ENCODE results near the gene RAD54L. TPM values are rescaled to one million over a fixed set of nuclear protein-coding genes. Genes with fewer than 3 reads are reported as not detected.

The RAD54L gene
- total and polyA plus RNA-seq, 2 donors (not counting 1 experiment from before 2014, with no cell fraction given), result 0.57 to 1.1 TPM

DNA sequence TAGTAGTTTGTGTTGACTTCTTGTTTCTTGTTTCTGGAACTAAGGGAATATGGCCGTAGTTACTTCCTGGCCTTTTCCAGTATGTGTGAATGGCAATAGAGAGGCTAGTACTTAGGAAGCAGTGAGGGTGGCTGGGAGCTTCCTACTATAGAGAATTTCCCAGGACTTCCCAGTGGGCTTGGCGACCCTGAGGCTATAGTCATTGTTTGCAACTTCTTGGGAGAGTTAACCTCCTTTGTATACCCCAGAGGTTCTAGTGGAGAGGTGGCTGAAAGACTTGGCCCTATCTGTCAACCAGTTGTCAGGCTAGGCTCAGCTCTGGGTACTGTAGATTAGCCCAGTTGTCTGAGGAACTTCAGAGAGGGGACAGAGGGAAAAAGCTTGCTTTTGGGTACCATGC is 15.6 kb downstream of the RAD54L start:
- Histone ChIP-seq H3K9me3 (ENCODE audit: control extremely low read depth in 1 of 3, control insufficient read depth in 2 of 3, insufficient read depth in 1 of 3, low read length in 2 of 3) (no peaks in the 10 kb centered on the region), H4K20me1 (ENCODE audit: control insufficient read depth, insufficient read depth, low read length, poor library complexity, severe bottlenecking) (no peaks in the 10 kb centered on the region), H3K27me3 (replicated peaks in 1 of 4; ENCODE audit: control extremely low read depth in 1 of 4, control insufficient read depth in 3 of 4, insufficient read depth in 4 of 4, low read length in 3 of 4) (no peaks in the 10 kb centered on the region), H3K4me3 (ENCODE audit: control extremely low read depth in 1 of 5, extremely low read depth in 1 of 5, insufficient read depth in 1 of 5, low read depth in 2 of 5, low read length in 4 of 5) (no peak overlapping the region), H2AFZ (ENCODE audit: insufficient read depth, low read depth, low read length, poor library complexity, severe bottlenecking) (no peak overlapping the region), H3K79me2 (ENCODE audit: control insufficient read depth, insufficient read depth, low read length) (no peaks in the 10 kb centered on the region), H3K4me1 (ENCODE audit: control insufficient read depth in 2 of 2, insufficient read depth in 2 of 2, low read length in 2 of 2) (no peaks in the 10 kb centered on the region), H3K36me3 (replicated peaks in 1 of 2; ENCODE audit: control extremely low read depth in 1 of 2, control insufficient read depth in 1 of 2, extremely low read depth in 1 of 2, insufficient read depth in 2 of 2, low read length in 1 of 2) (peaks cover 0 to 2% of the 10 kb centered on the region in 2 experiments), H3K4me2 (replicated peaks; ENCODE audit: low read depth, low read length, poor library complexity, severe bottlenecking) (no peak overlapping the region), H3K9ac (ENCODE audit: low read length) (no peak overlapping the region), H3K27ac (ENCODE audit: low read length in 2 of 2) (no peak overlapping the region)
- no peak for ATAC-seq (ENCODE audit: low read depth)
- DNase-seq, result no peak
- H3K27me3 Mint-ChIP-seq, result no peaks in the 10 kb centered on the region
- ChIA-PET CTCF (interaction anchor here (1.1 to 1.9 kb wide), 2 partner anchors 18 to 40 kb away, joined by 3 to 4 read pairs; no protein-coding TSS in a partner anchor), POLR2A (no interaction called here)
- TF ChIP-seq EZH2 (IDR thresholded peaks at IDR 0.05; ENCODE audit: borderline replicate concordance, insufficient read depth, low read depth, low read length, poor library complexity, severe bottlenecking) (no peak), CTCF (IDR thresholded peaks at IDR 0.05) (no peak)
- H3K4me3 Mint-ChIP-seq, result no peak overlapping the region
- no CpG with 5 or more reads among the region's 2 CpGs for WGBS (ENCODE audit: insufficient coverage)
- no peaks in the 10 kb centered on the region for H3K9me3 Mint-ChIP-seq (ENCODE audit: insufficient read depth)
- intact Hi-C loops (cut with micrococcal nuclease), result no loop called here
- H3K4me1 Mint-ChIP-seq, result no peaks in the 10 kb centered on the region
- H3K27ac Mint-ChIP-seq, result no peak overlapping the region

DNA sequence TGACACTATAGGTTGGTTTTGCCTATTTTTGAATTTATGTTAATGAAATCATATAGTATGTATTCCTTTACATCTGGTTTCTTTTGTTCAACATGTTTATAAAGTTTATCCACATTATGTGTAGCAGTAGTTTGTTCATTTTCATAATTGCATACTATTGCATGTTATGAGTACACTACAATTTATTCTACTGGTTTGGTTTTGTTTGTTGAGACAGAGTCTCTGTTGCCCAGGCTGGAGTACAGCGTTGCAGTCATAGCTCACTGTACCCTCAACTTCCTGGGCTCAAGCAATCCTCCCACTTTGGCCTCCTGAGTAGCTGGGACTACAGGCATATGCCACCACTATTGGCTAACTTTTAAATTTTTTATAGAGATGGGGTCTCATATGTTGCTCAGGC is 21.0 kb downstream of the RAD54L start:
- Histone ChIP-seq H2AFZ (ENCODE audit: insufficient read depth, low read depth, low read length, poor library complexity, severe bottlenecking) (no peak overlapping the region), H3K4me1 (ENCODE audit: control insufficient read depth in 2 of 2, insufficient read depth in 2 of 2, low read length in 2 of 2) (no peaks in the 10 kb centered on the region), H3K27ac (ENCODE audit: low read length in 2 of 2) (no peak overlapping the region), H4K20me1 (ENCODE audit: control insufficient read depth, insufficient read depth, low read length, poor library complexity, severe bottlenecking) (no peaks in the 10 kb centered on the region), H3K27me3 (replicated peaks in 1 of 4; ENCODE audit: control extremely low read depth in 1 of 4, control insufficient read depth in 3 of 4, insufficient read depth in 4 of 4, low read length in 3 of 4) (no peaks in the 10 kb centered on the region), H3K79me2 (ENCODE audit: control insufficient read depth, insufficient read depth, low read length) (no peaks in the 10 kb centered on the region), H3K36me3 (replicated peaks in 1 of 2; ENCODE audit: control extremely low read depth in 1 of 2, control insufficient read depth in 1 of 2, extremely low read depth in 1 of 2, insufficient read depth in 2 of 2, low read length in 1 of 2) (peaks cover 0 to 2% of the 10 kb centered on the region in 2 experiments), H3K4me3 (ENCODE audit: control extremely low read depth in 1 of 5, extremely low read depth in 1 of 5, insufficient read depth in 1 of 5, low read depth in 2 of 5, low read length in 4 of 5) (no peak overlapping the region), H3K9ac (ENCODE audit: low read length) (no peak overlapping the region), H3K4me2 (replicated peaks; ENCODE audit: low read depth, low read length, poor library complexity, severe bottlenecking) (no peak overlapping the region), H3K9me3 (ENCODE audit: control extremely low read depth in 1 of 3, control insufficient read depth in 2 of 3, insufficient read depth in 1 of 3, low read length in 2 of 3) (no peaks in the 10 kb centered on the region)
- H3K4me3 Mint-ChIP-seq, result no peak overlapping the region
- ChIA-PET POLR2A (no interaction called here), CTCF (no interaction called here)
- intact Hi-C loops (cut with micrococcal nuclease), result no loop called here
- DNase-seq (no peak), ATAC-seq (ENCODE audit: low read depth) (no peak)
- no CpG with 5 or more reads among the region's 1 CpG for WGBS (ENCODE audit: insufficient coverage)
- H3K9me3 Mint-ChIP-seq (ENCODE audit: insufficient read depth), result no peaks in the 10 kb centered on the region
- H3K27me3 Mint-ChIP-seq, result no peaks in the 10 kb centered on the region
- H3K27ac Mint-ChIP-seq, result no peak overlapping the region
- H3K4me1 Mint-ChIP-seq, result no peaks in the 10 kb centered on the region
- no peak for TF ChIP-seq EZH2 (IDR thresholded peaks at IDR 0.05; ENCODE audit: borderline replicate concordance, insufficient read depth, low read depth, low read length, poor library complexity, severe bottlenecking)
- TF ChIP-seq CTCF (IDR thresholded peaks at IDR 0.05), result no peak

Measured in B cell (primary cell).